OCI-LY7 (cell line): ENCODE data around the gene ST3GAL3. TPM values are rescaled to one million over a fixed set of nuclear protein-coding genes. Genes with fewer than 3 reads are reported as not detected.

ENCODE experiments used
- BruUV-seq: library from RNA; stranded (reverse); fragments of 400-500 nt; replicated peaks from 2 replicates; lab custom pipeline; 2021; lab: Mats Ljungman, UMichigan
- CTCF ChIA-PET: fragments of 300-600 bp; sonication (Branson Sonifier 250); formaldehyde crosslinking; loops from one replicate; lab custom pipeline; 2022; ENCODE audit warnings: antibody characterized with exemption; ENCODE audit not compliant: unreplicated experiment; lab: Charles Lee
- POLR2A ChIA-PET: fragments of 300-600 bp; sonication (Branson Sonifier 250); formaldehyde crosslinking; loops from one replicate; lab custom pipeline; 2022; ENCODE audit warnings: antibody characterized with exemption; lab: Charles Lee
- DNase-seq: peaks from one replicate; pipeline ENCODE4 v3.0.0-alpha.2; 2015; ENCODE audit warnings: low spot score
- H2AFZ ChIP-seq: fragments of 200-600 bp; sonication (generic), shearing (Covaris generic); 2 replicates; pipeline ENCODE4 v1.6.1; 2014; ENCODE audit warnings: mild to moderate bottlenecking, antibody characterized with exemption, low read length, moderate library complexity
- H3K27ac ChIP-seq: fragments of 200-600 bp; sonication (generic); 2 replicates; pipeline ENCODE4 v1.5.1; 2014; ENCODE audit warnings: mixed run types, low read depth, mild to moderate bottlenecking, moderate library complexity, low read length, inconsistent platforms; ENCODE audit not compliant: poor library complexity, severe bottlenecking
- H3K36me3 ChIP-seq: fragments of 200-600 bp; sonication (generic); 2 replicates; pipeline ENCODE4 v1.6.1; 2014; ENCODE audit warnings: mild to moderate bottlenecking, antibody characterized with exemption, low read length, moderate library complexity, mixed read lengths; ENCODE audit not compliant: insufficient read depth
- H3K4me1 ChIP-seq: fragments of 200-600 bp; sonication (generic); 2 replicates; pipeline ENCODE4 v1.5.1; 2014; ENCODE audit warnings: mild to moderate bottlenecking, low read length; ENCODE audit not compliant: insufficient read depth, poor library complexity, severe bottlenecking
- H3K4me2 ChIP-seq: fragments of 200-600 bp; sonication (generic); 2 replicates; pipeline ENCODE4 v1.6.1; 2014; ENCODE audit warnings: mild to moderate bottlenecking, low read length
- H3K4me3 ChIP-seq: fragments of 200-600 bp; sonication (generic); 2 replicates; pipeline ENCODE4 v1.5.1; 2014; ENCODE audit warnings: mild to moderate bottlenecking, low read depth, low read length; ENCODE audit not compliant: poor library complexity, severe bottlenecking
- H3K79me2 ChIP-seq: fragments of 200-600 bp; sonication (generic); 2 replicates; pipeline ENCODE4 v1.6.1; 2016; ENCODE audit warnings: low read depth, mild to moderate bottlenecking, low read length, moderate library complexity, mixed read lengths; ENCODE audit not compliant: insufficient read depth
- H3K9me2 ChIP-seq: fragments of 200-600 bp; sonication (generic); 2 replicates; pipeline ENCODE4 v1.6.1; 2016; ENCODE audit warnings: mild to moderate bottlenecking, low read length, mixed read lengths; ENCODE audit not compliant: insufficient read depth
- H3K9me3 ChIP-seq: fragments of 200-600 bp; sonication (generic); 2 replicates; pipeline ENCODE4 v1.6.1; 2014; ENCODE audit warnings: mild to moderate bottlenecking, mixed run types, low read length, mixed read lengths
- H4K20me1 ChIP-seq: fragments of 200-600 bp; sonication (generic); 2 replicates; pipeline ENCODE4 v1.6.1; 2014; ENCODE audit warnings: mild to moderate bottlenecking, antibody characterized with exemption, low read length, moderate library complexity, mixed read lengths; ENCODE audit not compliant: insufficient read depth
- EZH2phosphoT487 ChIP-seq: fragments of 200-600 bp; sonication (generic); IDR thresholded peaks from 2 replicates; pipeline ENCODE4 v1.6.1; 2018; ENCODE audit warnings: low read depth, borderline replicate concordance, mild to moderate bottlenecking, mixed run types, antibody characterized with exemption, low read length, moderate library complexity, mixed read lengths
- intact Hi-C: fragments of 100-400 bp; cut with micrococcal nuclease; formaldehyde crosslinking; loops from one replicate; pipeline ENCODE4 v1.10.0; 2022; ENCODE audit not compliant: unreplicated experiment
- total RNA-seq, 2 experiments: library from RNA; depleted of rRNA in 1 of 2; stranded (reverse); fragments of >200 nt in 1 of 2; shearing (Covaris generic) in 1 of 2; gene quantifications; 2 replicates each; pipeline ENCODE4 v1.2.3, GENCODE V29; 2014 to 2022
- TF ChIP-seq, protein P1 (sequence below): fragments of 200-600 bp; sonication (generic); conservative IDR thresholded peaks from 2 replicates; pipeline ENCODE4 v1.5.1; 2014; ENCODE audit warnings: mild to moderate bottlenecking, antibody characterized with exemption, low read length, moderate library complexity, mixed read lengths

Gene ST3GAL3
- total RNA-seq, 2 experiments from 2014 or later = 24.0 to 45.0 TPM

DNA sequence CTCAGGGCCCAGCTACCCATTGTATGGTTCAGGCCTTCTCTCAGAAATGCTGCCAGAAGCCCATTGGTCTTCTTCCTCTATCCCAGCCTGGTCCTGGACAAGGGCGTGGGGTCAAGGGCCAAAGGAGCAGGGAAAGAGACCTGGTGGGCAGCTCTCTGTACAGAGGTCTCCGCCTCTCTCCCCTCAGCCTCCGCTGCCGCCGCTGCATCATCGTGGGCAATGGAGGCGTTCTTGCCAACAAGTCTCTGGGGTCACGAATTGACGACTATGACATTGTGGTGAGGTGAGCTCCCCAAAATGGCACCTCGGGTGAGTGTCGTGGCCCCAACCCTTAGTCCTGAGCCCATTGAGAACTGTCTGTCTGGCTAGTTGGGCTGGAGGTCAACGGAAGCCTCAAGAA lies 191.6 kb downstream of the ST3GAL3 start:
- Histone ChIP-seq H3K79me2 (no peaks in the 10 kb centered on the region), H2AFZ (no peak overlapping the region), H3K4me3 (no peak overlapping the region), H3K9me3 (no peaks in the 10 kb centered on the region), H3K36me3 (peaks cover 4% of the 10 kb centered on the region; the same call in 1 of the 2 replicates), H4K20me1 (no peaks in the 10 kb centered on the region), H3K4me2 (no peak overlapping the region), H3K4me1 (no peaks in the 10 kb centered on the region), H3K9me2 (no peaks in the 10 kb centered on the region), H3K27ac (no peak overlapping the region)
- BruUV-seq = no TSS peak
- intact Hi-C loops = no loop called here
- CTCF ChIA-PET = interaction anchor here (0.6 kb wide), 1 partner anchor 611 kb away, joined by 3 read pairs; no protein-coding TSS in a partner anchor
- no peak for TF ChIP-seq EZH2phosphoT487
- TF ChIP-seq, protein P1, sequence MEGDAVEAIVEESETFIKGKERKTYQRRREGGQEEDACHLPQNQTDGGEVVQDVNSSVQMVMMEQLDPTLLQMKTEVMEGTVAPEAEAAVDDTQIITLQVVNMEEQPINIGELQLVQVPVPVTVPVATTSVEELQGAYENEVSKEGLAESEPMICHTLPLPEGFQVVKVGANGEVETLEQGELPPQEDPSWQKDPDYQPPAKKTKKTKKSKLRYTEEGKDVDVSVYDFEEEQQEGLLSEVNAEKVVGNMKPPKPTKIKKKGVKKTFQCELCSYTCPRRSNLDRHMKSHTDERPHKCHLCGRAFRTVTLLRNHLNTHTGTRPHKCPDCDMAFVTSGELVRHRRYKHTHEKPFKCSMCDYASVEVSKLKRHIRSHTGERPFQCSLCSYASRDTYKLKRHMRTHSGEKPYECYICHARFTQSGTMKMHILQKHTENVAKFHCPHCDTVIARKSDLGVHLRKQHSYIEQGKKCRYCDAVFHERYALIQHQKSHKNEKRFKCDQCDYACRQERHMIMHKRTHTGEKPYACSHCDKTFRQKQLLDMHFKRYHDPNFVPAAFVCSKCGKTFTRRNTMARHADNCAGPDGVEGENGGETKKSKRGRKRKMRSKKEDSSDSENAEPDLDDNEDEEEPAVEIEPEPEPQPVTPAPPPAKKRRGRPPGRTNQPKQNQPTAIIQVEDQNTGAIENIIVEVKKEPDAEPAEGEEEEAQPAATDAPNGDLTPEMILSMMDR = no peak
- no peak for DNase-seq
- POLR2A ChIA-PET = no interaction called here

DNA sequence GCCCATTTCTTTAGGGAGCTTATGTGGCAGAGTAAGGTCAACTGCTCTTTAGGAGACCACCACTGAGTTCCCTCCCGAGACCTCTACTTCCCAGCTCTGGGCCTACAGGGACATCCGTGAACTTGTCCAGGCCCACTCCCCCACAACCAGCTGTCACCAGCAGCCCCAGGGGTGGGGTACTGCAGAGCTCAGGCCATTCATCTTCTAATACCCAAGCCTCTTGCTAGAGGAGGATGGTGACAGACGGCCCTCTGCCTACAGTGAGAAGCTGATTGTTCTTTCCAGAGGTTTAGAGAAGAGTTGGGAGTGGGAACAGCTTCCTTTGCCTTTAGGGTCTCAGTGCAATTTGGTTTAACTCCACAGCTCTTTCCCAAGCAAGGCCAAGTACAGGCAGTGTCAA lies 193.1 kb downstream of the ST3GAL3 start:
- Histone ChIP-seq H3K4me2 (no peak overlapping the region), H3K27ac (no peak overlapping the region), H3K79me2 (no peaks in the 10 kb centered on the region), H3K4me1 (no peaks in the 10 kb centered on the region), H3K36me3 (peaks cover 4% of the 10 kb centered on the region; the same call in 1 of the 2 replicates), H2AFZ (no peak overlapping the region), H3K9me3 (no peaks in the 10 kb centered on the region), H4K20me1 (no peaks in the 10 kb centered on the region), H3K9me2 (no peaks in the 10 kb centered on the region), H3K4me3 (no peak overlapping the region)
- ChIA-PET CTCF (no interaction called here), POLR2A (no interaction called here)
- BruUV-seq = no TSS peak
- no peak for DNase-seq
- intact Hi-C loops = no loop called here
- no peak for TF ChIP-seq EZH2phosphoT487
- TF ChIP-seq, protein P1 = no peak

DNA sequence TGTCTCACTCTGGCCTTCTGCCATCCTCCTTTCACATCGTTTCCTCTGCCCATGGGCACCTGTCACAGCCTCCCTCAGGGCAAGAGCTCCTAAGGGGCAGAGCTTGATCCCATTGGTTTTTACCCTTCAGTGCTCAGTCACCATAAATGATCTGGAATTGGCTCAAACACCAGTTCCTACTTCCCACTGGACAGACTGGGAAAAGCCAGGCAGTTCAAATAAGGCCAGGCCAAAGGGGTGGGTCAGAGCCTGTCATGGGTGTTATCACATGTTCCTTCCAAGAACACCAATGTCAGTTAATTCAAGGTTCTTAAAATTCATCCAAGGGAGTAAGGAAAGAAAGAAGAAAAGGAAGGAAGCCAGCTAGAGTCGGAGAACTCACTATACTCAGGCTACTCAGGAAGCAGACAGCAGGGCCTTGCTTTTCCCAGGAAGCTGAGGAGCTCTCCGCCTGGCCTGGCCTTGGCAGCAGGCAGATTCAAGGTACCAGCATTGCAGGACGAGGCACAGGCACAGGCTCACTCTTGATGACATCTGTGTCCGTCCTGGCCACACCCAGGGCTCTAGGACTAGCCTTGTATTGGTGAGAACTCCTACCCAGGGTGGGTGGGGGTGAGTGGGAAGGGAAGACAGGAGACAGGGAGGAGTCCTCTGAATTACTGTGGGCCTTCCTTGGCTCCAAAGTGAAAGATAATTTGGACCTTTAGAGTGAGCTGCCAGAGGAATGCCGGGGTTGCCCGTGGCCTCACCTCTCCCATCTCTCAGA lies 194.0 kb downstream of the ST3GAL3 start:
- H2AFZ ChIP-seq = no peak overlapping the region
- H3K9me3 ChIP-seq = no peaks in the 10 kb centered on the region
- H3K27ac ChIP-seq = no peak overlapping the region
- DNase-seq = no peak
- H4K20me1 ChIP-seq = no peaks in the 10 kb centered on the region
- intact Hi-C loops = no loop called here
- H3K79me2 ChIP-seq = no peaks in the 10 kb centered on the region
- no TSS peak for BruUV-seq
- peaks cover 4% of the 10 kb centered on the region; the same call in 1 of the 2 replicates for H3K36me3 ChIP-seq
- no peak overlapping the region for H3K4me2 ChIP-seq
- no peaks in the 10 kb centered on the region for H3K4me1 ChIP-seq
- CTCF ChIA-PET = no interaction called here
- TF ChIP-seq EZH2phosphoT487 = no peak
- TF ChIP-seq, protein P1 = no peak
- no peak overlapping the region for H3K4me3 ChIP-seq
- no peaks in the 10 kb centered on the region for H3K9me2 ChIP-seq
- POLR2A ChIA-PET = no interaction called here
